Upper lobe of right lung (tissue), 1 donor: ENCODE results near the gene PROSER3. TPM values are rescaled to one million over a fixed set of nuclear protein-coding genes. Genes with fewer than 3 reads are reported as not detected.

Experiments
- ATAC-seq: fragments of 200-7000 bp; cut with Tn5 transposase; one replicate; pipeline ENCODE4 v1.9.1; 2020; ENCODE audit warnings: mild to moderate bottlenecking, moderate library complexity
- DNase-seq: peaks from one replicate; pipeline ENCODE4 v3.0.0-alpha.2; 2020
- H3K27ac ChIP-seq: fragments of 200-600 bp; one replicate; pipeline ENCODE4 v1.8.0; 2022
- H3K27me3 ChIP-seq: fragments of 200-600 bp; one replicate; pipeline ENCODE4 v1.8.0; 2022; ENCODE audit warnings: mild to moderate bottlenecking
- H3K36me3 ChIP-seq: fragments of 200-600 bp; one replicate; pipeline ENCODE4 v1.8.0; 2022
- H3K4me1 ChIP-seq: fragments of 200-600 bp; one replicate; pipeline ENCODE4 v1.8.0; 2022
- H3K4me3 ChIP-seq: fragments of 200-600 bp; one replicate; pipeline ENCODE4 v1.8.0; 2022; ENCODE audit warnings: mild to moderate bottlenecking
- H3K9me3 ChIP-seq: fragments of 200-600 bp; one replicate; pipeline ENCODE4 v1.8.0; 2022
- CTCF ChIP-seq: fragments of 200-600 bp; IDR thresholded peaks from one replicate; pipeline ENCODE4 v1.8.0; 2022; ENCODE audit warnings: antibody characterized with exemption
- intact Hi-C: fragments of 100-400 bp; cut with DNase I; formaldehyde crosslinking; loops from one replicate; pipeline ENCODE4 v1.11.0; 2022
- total RNA-seq: library from RNA; stranded (reverse); fragmentation: NEBNext Ultra II Directional; extraction: Animal tissue kit (Norgen Biotek cat#: 25700); gene quantifications from one replicate; pipeline ENCODE4 v1.2.1, GENCODE V29; 2021
- donor health status: DM: no; HTN: yes; CAD: no; lungs with severe emphysema.

Gene PROSER3
- total RNA-seq, 1 donor from 2014 or later: 18.2 TPM

GRCh38 chr19:35775298-35776101 lies 17.5 kb downstream of the PROSER3 start, which contains the start of gene ARHGAP33:
Gene ARHGAP33, plus strand, starts transcription at chr19:35775564. Its CDS starts 95 bp downstream, at chr19:35775659.
- Histone ChIP-seq H3K4me1 (peaks cover 4% of the 10 kb centered on the region), H3K36me3 (no peaks in the 10 kb centered on the region), H3K27ac (peak within 1 kb of the TSS; percentile 42), H3K9me3 (no peaks in the 10 kb centered on the region), H3K4me3 (peak within 1 kb of the TSS; percentile 80), H3K27me3 (no peaks in the 10 kb centered on the region)
- ATAC-seq (peak; percentile 99), DNase-seq (peak; percentile 100)
- intact Hi-C loops: no loop called here
- TF ChIP-seq CTCF: no peak

DNA sequence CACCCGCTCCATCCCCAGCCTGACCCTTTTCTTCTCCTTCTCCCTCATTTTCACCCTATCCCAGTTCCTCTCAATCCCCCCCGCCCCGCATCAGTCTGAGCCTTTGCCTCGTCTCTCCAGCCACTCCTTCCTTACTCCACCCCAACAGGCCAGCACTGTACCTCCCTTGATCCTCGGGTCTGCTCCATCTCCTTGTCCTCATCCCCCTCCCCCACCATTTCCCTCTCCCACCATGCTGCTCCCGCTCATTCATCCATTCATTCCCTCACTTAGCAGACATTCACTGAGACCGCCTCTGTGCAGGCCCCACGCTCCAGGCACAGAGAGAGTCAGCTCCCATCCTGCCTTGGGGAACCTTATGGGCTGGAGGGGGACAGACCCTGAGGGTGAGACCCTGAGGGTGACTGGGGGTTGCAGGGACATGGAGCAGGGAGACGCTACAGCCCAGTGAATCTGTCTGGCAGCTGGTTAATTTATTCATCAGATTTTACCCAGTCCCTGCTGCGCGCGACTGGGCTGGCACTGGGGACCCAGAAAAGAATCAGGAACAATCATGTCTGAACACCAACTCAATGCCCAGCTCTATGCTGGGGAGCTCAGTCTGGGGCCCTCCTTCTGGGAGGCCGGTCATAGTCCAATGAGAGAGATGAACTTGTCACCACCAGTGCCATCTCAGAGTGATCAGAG lies 18.3 kb downstream of the PROSER3 start:
- Histone ChIP-seq H3K4me3 (peak overlapping the region; percentile 80), H3K4me1 (peaks cover 4% of the 10 kb centered on the region), H3K9me3 (no peaks in the 10 kb centered on the region), H3K27ac (no peak overlapping the region), H3K27me3 (no peaks in the 10 kb centered on the region), H3K36me3 (no peaks in the 10 kb centered on the region)
- ATAC-seq (no peak), DNase-seq (no peak)
- intact Hi-C loops: no loop called here
- no peak for TF ChIP-seq CTCF

DNA sequence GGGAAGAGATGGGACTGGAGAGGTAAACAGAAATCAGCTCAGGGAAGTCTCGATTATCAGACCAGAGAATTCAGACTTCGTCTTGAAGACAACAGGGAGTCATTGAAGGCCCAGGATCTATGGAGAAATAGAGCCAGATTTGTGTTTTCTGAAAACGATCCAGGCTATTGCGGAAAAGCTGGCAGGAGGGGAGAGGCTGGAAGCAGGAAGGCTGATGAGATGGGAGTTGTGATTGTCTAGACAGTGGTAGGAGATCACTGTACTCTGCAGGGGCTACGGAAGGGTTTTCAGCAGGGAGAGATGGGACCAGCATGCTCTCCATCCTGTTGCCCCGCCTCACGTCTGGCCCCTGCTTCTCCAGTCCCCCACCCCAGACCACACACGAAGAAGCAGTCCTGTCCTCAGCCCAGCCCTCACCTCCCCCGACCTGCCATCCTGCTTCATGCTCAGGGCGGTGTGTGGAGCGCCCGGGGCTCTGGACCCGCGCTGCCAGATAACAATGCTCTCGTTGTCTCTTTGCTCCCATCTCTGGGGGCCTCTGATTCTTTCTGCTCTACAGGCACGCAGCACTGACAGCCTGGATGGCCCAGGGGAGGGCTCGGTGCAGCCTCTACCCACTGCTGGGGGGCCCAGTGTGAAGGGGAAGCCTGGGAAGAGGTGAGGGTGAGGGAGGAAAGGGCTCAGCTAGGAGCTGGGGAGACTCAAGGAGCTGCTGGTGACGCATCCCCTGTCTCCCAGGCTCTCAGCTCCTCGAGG lies 19.3 kb downstream of the PROSER3 start:
- DNase-seq (no peak), ATAC-seq (no peak)
- H3K4me1 ChIP-seq: peaks cover 4% of the 10 kb centered on the region

GRCh38 chr19:35777961-35778360 lies 20.0 kb downstream of the PROSER3 start:
- TF ChIP-seq CTCF: no peak
- H3K4me1 ChIP-seq: peaks cover 4% of the 10 kb centered on the region
- DNase-seq: no peak
- H3K36me3 ChIP-seq: no peaks in the 10 kb centered on the region
- intact Hi-C loops: no loop called here
- H3K9me3 ChIP-seq: no peaks in the 10 kb centered on the region
- no peaks in the 10 kb centered on the region for H3K27me3 ChIP-seq
- no peak for ATAC-seq
- H3K27ac ChIP-seq: no peak overlapping the region
- H3K4me3 ChIP-seq: no peak overlapping the region

More for the DNA sequence above, 19.3 kb downstream of the PROSER3 start:
- Histone ChIP-seq H3K9me3 (no peaks in the 10 kb centered on the region), H3K4me3 (no peak overlapping the region), H3K36me3 (no peaks in the 10 kb centered on the region), H3K27me3 (no peaks in the 10 kb centered on the region), H3K27ac (no peak overlapping the region)
- no peak for TF ChIP-seq CTCF
- intact Hi-C loops: no loop called here

- Histone ChIP-seq H3K27ac (no peak overlapping the region), H3K4me3 (no peak overlapping the region), H3K36me3 (no peaks in the 10 kb centered on the region), H3K4me1 (peaks cover 4% of the 10 kb centered on the region), H3K27me3 (no peaks in the 10 kb centered on the region), H3K9me3 (no peaks in the 10 kb centered on the region)
- intact Hi-C loops: no loop called here
- TF ChIP-seq CTCF: no peak
- DNase-seq (no peak), ATAC-seq (no peak)
These were observed 21.1 kb downstream of the PROSER3 start for GRCh38 chr19:35779033-35779432.
